Muscle layer of colon (tissue), 2 donors: ENCODE results near the gene UBR1.
A peak's percentile ranks its signal among the peaks of the same experiment; 100 is the strongest.

ENCODE experiments used
- H3K27ac ChIP-seq: one replicate; pipeline ENCODE4 v1.7.0; 2013; ENCODE audit warnings: low read depth, mild to moderate bottlenecking, low read length, moderate library complexity
- H3K27me3 ChIP-seq, 2 donors: one replicate each; pipeline ENCODE4 v1.7.0; 2013; ENCODE audit warnings: low read length in 2 of 2, mild to moderate bottlenecking in 2 of 2; ENCODE audit not compliant: insufficient read depth in 2 of 2, control insufficient read depth in 1 of 2
- H3K36me3 ChIP-seq: one replicate; pipeline ENCODE4 v1.7.0; 2013; ENCODE audit warnings: mild to moderate bottlenecking, low read length; ENCODE audit not compliant: insufficient read depth
- H3K4me1 ChIP-seq: one replicate; pipeline ENCODE4 v1.7.0; 2013; ENCODE audit warnings: mild to moderate bottlenecking, low read length; ENCODE audit not compliant: insufficient read depth
- H3K4me3 ChIP-seq, 2 donors: one replicate each; pipeline ENCODE4 v1.7.0; 2013; ENCODE audit warnings: low read length in 2 of 2, low read depth in 1 of 2, mild to moderate bottlenecking in 1 of 2, moderate library complexity in 1 of 2
- H3K9ac ChIP-seq: one replicate; pipeline ENCODE4 v1.7.0; 2013; ENCODE audit warnings: low read length
- H3K9me3 ChIP-seq: one replicate; pipeline ENCODE4 v1.7.0; 2013; ENCODE audit warnings: mild to moderate bottlenecking, low read length
- donor health status: abdominal sarcoma.
- donor health status: Adenocarcinoma of cecum.

UBR1 gene

DNA sequence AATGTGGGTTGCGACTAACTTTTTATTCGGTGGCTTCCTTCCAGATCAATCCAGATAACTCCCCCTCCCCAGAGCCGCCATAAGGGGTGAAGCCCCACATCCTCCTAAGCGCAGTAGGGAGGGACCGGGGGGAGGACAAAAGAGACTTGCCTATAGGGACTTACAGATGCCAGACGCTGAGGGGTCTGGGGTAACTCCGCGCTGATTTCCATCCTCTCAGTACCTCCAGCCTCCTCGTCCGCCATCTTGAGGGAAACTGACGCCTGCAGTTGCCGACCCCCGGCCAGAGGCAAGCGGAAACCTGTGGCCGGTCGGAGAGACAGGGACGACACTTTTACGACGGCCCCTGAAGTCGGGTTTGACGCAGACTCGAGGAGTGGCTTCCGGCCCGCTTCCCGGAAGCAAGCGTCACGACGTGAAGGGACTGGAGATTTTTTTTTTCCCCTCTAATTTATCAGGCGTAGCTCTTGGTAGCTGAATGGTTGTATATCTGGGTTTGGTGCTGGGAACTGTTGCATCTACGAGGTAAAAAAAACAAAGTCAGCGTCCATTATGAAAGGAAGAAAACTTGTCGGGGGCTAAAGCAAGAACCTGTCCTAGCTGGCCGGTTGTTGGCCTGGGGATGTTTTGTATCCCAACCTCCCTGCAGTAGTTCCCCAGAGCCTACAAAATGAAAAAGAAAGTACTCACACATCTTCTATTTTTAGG, at the start of gene UBR1:
TSS of gene UBR1 (minus strand) at position 261 of the 708 bp plus-strand sequence. CDS start at position 245, 16 bp downstream.
- H3K27me3 ChIP-seq, result no peaks in the 10 kb centered on the region
- H3K4me3 ChIP-seq, result peak within 1 kb of the TSS; percentile 69 to 87
- H3K36me3 ChIP-seq, result peaks cover 9% of the 10 kb centered on the region

DNA sequence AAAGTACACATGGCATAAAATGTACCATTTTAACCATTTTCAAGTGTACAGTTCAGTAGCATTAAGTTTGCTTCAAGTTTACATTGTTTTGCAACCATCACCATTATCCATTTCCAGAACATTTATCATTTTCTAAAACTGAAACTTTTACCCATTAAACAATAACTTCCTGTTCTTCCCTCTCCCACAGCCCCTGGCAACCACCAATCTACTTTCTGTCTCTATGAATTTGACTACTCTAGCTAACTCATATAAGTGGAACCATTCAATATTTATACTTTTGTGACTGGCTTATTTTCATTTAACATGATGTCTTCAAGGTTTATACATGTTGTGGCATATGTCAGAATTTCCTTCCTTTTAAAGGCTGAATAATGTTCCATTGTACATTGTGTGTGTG, 47.4 kb upstream of the UBR1 start:
- Histone ChIP-seq H3K27me3 (no peaks in the 10 kb centered on the region), H3K9ac (no peak overlapping the region), H3K36me3 (peaks cover 56% of the 10 kb centered on the region), H3K27ac (no peak overlapping the region), H3K4me3 (no peak overlapping the region), H3K9me3 (no peaks in the 10 kb centered on the region), H3K4me1 (no peaks in the 10 kb centered on the region)

More for the DNA sequence above, at the start of gene UBR1:
- H3K27ac ChIP-seq, result peak within 1 kb of the TSS; percentile 92
- H3K9me3 ChIP-seq, result no peaks in the 10 kb centered on the region
- peak within 1 kb of the TSS; percentile 83 for H3K9ac ChIP-seq
- peaks cover 12% of the 10 kb centered on the region for H3K4me1 ChIP-seq

DNA sequence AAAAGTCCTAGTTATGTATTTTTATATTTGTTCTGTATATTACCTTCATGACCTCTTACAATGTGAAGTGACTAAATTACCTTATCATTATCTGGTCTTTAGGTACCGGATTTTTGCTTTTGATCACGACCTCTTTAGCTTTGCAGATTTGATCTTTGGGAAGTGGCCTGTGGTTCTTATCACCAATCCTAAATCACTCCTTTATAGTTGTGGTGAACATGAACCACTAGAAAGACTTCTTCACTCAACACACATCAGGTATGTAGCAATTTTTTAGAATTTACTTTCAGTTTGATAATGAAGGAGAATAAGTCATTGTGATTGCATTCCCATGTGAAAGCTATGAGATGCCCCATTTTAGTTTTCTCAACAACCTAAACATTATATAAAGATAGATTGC, 45.9 kb upstream of the UBR1 start:
- peaks cover 55% of the 10 kb centered on the region for H3K36me3 ChIP-seq
- no peaks in the 10 kb centered on the region for H3K9me3 ChIP-seq
- H3K4me1 ChIP-seq, result no peaks in the 10 kb centered on the region
- H3K27me3 ChIP-seq, result no peaks in the 10 kb centered on the region
- no peak overlapping the region for H3K9ac ChIP-seq
- H3K4me3 ChIP-seq, result no peak overlapping the region
- H3K27ac ChIP-seq, result no peak overlapping the region

DNA sequence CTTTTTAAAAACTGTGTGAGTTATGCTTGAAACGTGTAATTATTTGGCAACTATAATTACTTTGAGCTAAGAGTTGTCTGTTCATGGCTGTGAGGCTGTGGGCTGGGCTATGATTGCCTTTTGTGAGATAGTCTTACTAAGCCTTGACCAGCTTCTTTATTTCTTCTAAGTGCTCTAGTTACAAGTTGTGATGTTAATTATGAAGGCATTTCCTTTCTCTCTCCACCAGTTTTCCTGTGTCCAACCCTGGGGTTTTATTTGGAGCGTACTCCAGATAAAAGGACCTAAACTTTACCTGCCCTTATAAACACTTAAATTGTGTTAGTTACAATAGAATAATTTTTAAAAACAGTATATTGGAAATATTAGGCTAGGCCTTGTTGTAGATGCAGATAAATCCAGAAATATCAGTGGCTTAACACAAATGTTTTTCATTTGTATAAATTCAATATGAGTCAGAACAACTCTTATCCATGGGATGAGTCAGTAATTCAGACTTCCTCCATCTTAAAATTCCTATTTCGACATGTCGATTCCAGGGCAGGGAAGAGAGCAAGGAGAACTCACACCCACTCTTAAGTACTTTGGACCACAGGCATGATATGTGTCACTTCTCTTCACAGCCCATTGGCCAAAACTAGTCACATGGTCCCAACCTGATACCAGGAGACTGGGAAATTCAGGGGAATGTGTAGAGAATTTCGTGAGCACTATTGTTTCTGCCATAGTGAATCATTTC, 44.5 kb upstream of the UBR1 start:
- Histone ChIP-seq H3K27ac (no peak overlapping the region), H3K36me3 (peaks cover 51% of the 10 kb centered on the region), H3K27me3 (no peaks in the 10 kb centered on the region), H3K9me3 (no peaks in the 10 kb centered on the region), H3K4me1 (no peaks in the 10 kb centered on the region), H3K9ac (no peak overlapping the region), H3K4me3 (no peak overlapping the region)

DNA sequence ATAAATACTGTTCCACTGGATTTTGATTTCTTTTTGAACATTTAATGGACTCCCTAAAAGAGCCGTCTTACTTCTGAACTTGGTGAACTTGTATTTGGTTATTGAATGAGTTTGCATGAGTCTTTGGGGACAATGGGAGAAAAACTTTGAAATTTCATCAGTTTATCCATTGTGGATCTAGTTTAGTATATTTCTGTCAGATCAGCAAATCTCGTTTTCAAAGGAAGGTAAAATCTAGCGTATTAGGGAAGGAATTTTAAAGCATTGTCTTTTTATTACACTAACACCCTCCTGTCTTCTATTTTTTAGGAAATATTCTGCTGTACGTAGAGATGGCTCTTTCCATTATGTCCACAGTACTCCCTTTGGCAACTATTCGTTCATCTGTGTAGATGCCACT, 40.3 kb upstream of the UBR1 start:
- H3K27me3 ChIP-seq, result no peaks in the 10 kb centered on the region
- peaks cover 40% of the 10 kb centered on the region for H3K36me3 ChIP-seq
- H3K9me3 ChIP-seq, result no peaks in the 10 kb centered on the region
- H3K4me3 ChIP-seq, result no peak overlapping the region
- no peak overlapping the region for H3K9ac ChIP-seq
- no peaks in the 10 kb centered on the region for H3K4me1 ChIP-seq
- H3K27ac ChIP-seq, result no peak overlapping the region

DNA sequence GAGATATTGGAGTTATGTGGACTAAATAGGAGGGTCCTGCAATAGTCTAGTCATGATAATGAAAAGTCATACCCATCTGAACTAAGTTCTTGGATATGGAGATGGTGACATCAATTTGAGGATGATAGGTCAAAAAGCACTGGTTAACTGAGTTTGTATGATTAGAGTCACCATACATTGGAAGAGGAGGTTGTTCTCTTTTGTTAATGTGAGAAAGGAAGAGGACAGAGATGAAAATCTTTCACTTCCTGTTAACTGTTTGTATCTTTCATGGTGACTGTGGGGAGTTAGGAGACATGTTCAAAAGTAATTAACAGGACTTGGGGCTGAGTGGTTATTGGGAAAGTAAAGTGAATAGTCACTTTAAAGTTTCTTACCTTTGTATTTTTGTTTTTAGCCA, 38.7 kb upstream of the UBR1 start:
- H3K36me3 ChIP-seq, result peaks cover 48% of the 10 kb centered on the region
- no peaks in the 10 kb centered on the region for H3K9me3 ChIP-seq
- H3K27ac ChIP-seq, result no peak overlapping the region
- H3K4me3 ChIP-seq, result no peak overlapping the region
- no peaks in the 10 kb centered on the region for H3K27me3 ChIP-seq
- H3K9ac ChIP-seq, result no peak overlapping the region
- no peaks in the 10 kb centered on the region for H3K4me1 ChIP-seq

DNA sequence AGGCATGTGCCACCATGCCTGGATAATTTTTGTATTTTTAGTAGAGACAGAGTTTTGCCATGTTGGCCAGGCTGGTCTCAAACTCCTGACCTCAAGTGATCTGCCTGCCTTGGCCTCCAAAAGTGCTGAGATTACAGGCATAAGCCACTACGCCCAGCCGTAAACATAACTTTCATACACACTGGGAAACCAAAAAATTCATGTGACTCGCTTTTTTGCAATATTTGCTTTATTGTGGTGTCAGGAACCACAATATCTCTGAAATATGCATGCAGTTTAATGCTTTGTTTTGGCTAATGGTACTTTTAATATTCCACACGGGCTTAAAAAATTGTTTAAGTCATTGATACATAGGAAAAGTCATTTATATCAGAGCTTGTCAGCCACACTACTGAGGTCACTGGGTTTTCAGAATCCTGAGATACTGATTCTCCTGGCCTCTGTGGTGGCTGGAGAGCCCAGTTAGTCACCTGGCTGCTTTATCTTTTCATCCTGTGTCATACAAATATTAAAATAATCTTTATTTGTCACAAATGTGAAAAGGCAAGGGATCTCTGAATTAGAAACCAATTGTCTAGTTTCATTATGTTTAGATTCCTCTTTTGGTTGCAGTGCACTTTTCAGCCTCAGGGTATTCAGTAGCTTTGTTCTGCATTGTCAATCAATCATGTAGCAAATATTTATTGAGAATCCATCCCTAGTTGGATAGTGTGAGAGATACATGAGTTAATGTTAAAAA, 37.5 kb upstream of the UBR1 start:
- no peaks in the 10 kb centered on the region for H3K4me1 ChIP-seq
- peaks cover 48% of the 10 kb centered on the region for H3K36me3 ChIP-seq
- H3K27ac ChIP-seq, result no peak overlapping the region
- H3K9ac ChIP-seq, result no peak overlapping the region
- no peaks in the 10 kb centered on the region for H3K9me3 ChIP-seq
- no peak overlapping the region for H3K4me3 ChIP-seq
- H3K27me3 ChIP-seq, result no peaks in the 10 kb centered on the region

DNA sequence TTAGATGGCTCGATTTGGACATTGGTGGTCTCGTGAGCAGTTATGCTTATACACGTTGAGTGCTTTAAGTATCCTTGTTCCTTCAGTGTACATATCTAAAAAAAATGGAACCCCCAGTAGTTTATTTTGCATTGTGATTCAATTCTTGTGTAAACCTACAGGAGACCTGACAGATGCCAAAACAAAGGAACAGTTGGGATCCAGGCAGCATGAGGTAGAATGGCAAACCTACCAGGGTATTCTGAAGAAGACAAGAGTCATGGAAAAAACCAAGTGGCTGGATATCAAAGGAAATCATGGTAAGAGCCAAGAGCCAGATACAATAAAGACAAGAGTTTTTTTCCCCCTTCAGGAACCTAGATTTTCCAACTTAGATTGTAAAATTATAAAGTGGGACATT, 29.5 kb upstream of the UBR1 start:
- Histone ChIP-seq H3K27me3 (no peaks in the 10 kb centered on the region), H3K9ac (no peak overlapping the region), H3K4me1 (peaks cover 12% of the 10 kb centered on the region), H3K4me3 (no peak overlapping the region), H3K27ac (no peak overlapping the region), H3K9me3 (no peaks in the 10 kb centered on the region), H3K36me3 (peaks cover 30% of the 10 kb centered on the region)

DNA sequence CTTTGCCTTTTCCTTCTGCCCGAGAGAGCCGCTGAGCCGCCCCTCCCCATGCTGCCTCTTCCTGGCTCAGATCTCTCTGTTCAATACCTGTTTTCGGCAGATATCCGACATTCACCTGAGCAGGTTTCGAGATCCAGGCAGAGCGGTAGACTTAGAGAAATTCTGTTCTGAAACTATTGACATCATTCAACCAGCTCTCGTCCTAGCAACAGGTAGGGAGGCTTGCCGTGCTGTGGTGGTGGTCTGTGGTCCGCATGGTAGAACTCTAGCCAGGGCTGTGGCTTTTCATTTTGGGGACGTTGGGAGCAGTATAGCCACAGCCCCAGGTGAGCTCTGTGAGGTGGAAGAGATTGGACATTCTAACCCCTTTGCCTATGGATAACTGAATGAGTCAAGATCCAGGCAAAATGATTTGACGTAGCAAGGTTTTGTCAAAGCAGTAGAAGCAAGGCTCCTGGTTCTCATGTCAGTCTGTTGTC, 28.4 kb upstream of the UBR1 start:
- Histone ChIP-seq H3K27me3 (no peaks in the 10 kb centered on the region), H3K27ac (peak overlapping the region; percentile 70), H3K4me1 (peaks cover 12% of the 10 kb centered on the region), H3K4me3 (peak overlapping the region; percentile 77 to 96), H3K36me3 (peaks cover 19% of the 10 kb centered on the region), H3K9ac (peak overlapping the region; percentile 98), H3K9me3 (no peaks in the 10 kb centered on the region)

DNA sequence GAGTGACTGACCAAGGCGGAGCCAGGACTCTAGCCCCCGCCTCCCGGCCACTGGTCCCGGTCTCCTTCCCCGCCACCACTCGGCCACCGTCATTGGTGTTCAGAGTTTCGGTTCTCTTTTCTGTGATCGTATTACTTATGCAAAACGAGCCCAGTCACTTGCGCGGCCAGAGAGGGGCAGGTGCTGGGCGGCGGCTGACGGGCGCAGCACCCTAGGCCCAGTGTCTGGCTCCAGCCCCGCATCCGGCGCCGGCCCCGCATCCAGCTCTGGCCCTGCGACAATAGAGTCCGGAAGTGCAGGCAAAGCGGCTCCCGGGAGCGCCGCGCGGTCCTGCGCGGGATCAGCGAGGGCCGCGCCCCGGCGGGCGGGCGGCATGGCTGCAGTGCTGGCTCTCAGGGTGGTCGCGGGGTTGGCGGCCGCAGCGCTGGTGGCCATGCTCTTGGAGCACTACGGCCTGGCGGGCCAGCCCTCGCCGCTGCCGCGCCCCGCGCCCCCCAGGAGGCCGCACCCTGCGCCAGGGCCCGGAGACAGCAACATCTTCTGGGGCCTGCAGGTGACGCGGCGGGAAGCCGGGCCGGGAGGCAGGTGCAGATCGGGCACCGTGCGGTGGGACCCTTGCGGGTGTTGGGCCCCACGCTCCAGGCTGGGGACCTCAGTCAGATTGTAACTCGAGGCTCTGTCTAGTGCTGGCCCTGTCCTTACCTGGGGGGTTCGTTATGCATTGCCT, 27.8 kb upstream of the UBR1 start, which contains the start of gene TMEM62:
TSS of gene TMEM62 (plus strand) at position 157 of the 727 bp plus-strand sequence. CDS start at position 374, 217 bp downstream.
- Histone ChIP-seq H3K36me3 (peaks cover 12% of the 10 kb centered on the region), H3K4me3 (peak within 1 kb of the TSS; percentile 77 to 96), H3K27me3 (no peaks in the 10 kb centered on the region), H3K27ac (peak within 1 kb of the TSS; percentile 70), H3K9ac (peak within 1 kb of the TSS; percentile 98), H3K9me3 (no peaks in the 10 kb centered on the region), H3K4me1 (peaks cover 12% of the 10 kb centered on the region)
